Non-pigmented ciliary epithelial cell (primary cell): Measurements from ENCODE around the gene ACSM2A.
"Not testable (repeated sequence)": the region's sequence is repeated elsewhere in the genome, so short reads cannot be mapped to it uniquely, and the experiment has no call there.

Source experiments
- DNase-seq: peaks from one replicate; pipeline ENCODE4 v3.0.0-alpha.2; 2010; ENCODE audit warnings: low read depth

ACSM2A gene

GRCh38 chr16:20459227-20459626 is 7.9 kb downstream of the ACSM2A start:
- not testable (repeated sequence) for DNase-seq

- DNase-seq: not testable (repeated sequence)
Measured at GRCh38 chr16:20460313-20460712, 9.0 kb downstream of the ACSM2A start.

- not testable (repeated sequence) for DNase-seq
Measured at GRCh38 chr16:20468954-20469353, 17.6 kb downstream of the ACSM2A start.

GRCh38 chr16:20469930-20470329 is 18.6 kb downstream of the ACSM2A start:
- DNase-seq: not testable (repeated sequence)

- DNase-seq: not testable (repeated sequence)
Measured at GRCh38 chr16:20470732-20471131, 19.4 kb downstream of the ACSM2A start.

- not testable (repeated sequence) for DNase-seq
Measured at GRCh38 chr16:20477188-20477744, 25.9 kb downstream of the ACSM2A start.

GRCh38 chr16:20483989-20484388 is 32.7 kb downstream of the ACSM2A start:
- DNase-seq: not testable (repeated sequence)

GRCh38 chr16:20484726-20485125 is 33.4 kb downstream of the ACSM2A start:
- DNase-seq: no peak

GRCh38 chr16:20485408-20485807 is 34.1 kb downstream of the ACSM2A start:
- no peak for DNase-seq

- DNase-seq: not testable (repeated sequence)
Measured at GRCh38 chr16:20490994-20491393, 39.7 kb downstream of the ACSM2A start.

- not testable (repeated sequence) for DNase-seq
Measured at GRCh38 chr16:20491448-20491847, 40.1 kb downstream of the ACSM2A start.

GRCh38 chr16:20504418-20504817 is 53.1 kb downstream of the ACSM2A start:
- DNase-seq: no peak

- DNase-seq: no peak
Measured at GRCh38 chr16:20507280-20507679, 56.0 kb downstream of the ACSM2A start.

- no peak for DNase-seq
Measured at GRCh38 chr16:20510323-20510722, 59.0 kb downstream of the ACSM2A start.

- no peak for DNase-seq
Measured at GRCh38 chr16:20515688-20516090, 64.4 kb downstream of the ACSM2A start.

- DNase-seq: no peak
Measured at GRCh38 chr16:20517149-20517548, 65.8 kb downstream of the ACSM2A start.

- no peak for DNase-seq
Measured at GRCh38 chr16:20519231-20519630, 67.9 kb downstream of the ACSM2A start.

- DNase-seq: no peak
Measured at GRCh38 chr16:20520103-20520502, 68.8 kb downstream of the ACSM2A start.

GRCh38 chr16:20531795-20532194 is 80.5 kb downstream of the ACSM2A start:
- not testable (repeated sequence) for DNase-seq

- not testable (repeated sequence) for DNase-seq
Measured at GRCh38 chr16:20532284-20532792, 81.0 kb downstream of the ACSM2A start.

GRCh38 chr16:20536669-20537068 is 85.3 kb downstream of the ACSM2A start:
- not testable (repeated sequence) for DNase-seq
